Activated CD8-positive, alpha-beta memory T cell treated with anti-CD3 and anti-CD28 coated beads, Interleukin-2, amount 10 ng/mL, durations not matched to agents 7 days and 5 days (primary cell): ENCODE data around the gene THSD7B. TPM values are rescaled to one million over a fixed set of nuclear protein-coding genes. Genes with fewer than 3 reads are reported as not detected.

Experiments
- ATAC-seq: fragments of 150-1000 bp; cut with Tn5 transposase; one replicate; pipeline ENCODE4 v1.10.0; 2021; ENCODE audit warnings: moderate library complexity
- CTCF ChIA-PET: fragments of 350-600 bp; sonication (Branson Sonifier 250); formaldehyde crosslinking; loops from one replicate; lab custom pipeline; 2021; ENCODE audit warnings: antibody characterized with exemption; lab: Charles Lee
- DNase-seq: peaks from one replicate; pipeline ENCODE4 v3.0.0-alpha.2; 2020
- H3K27ac Mint-ChIP-seq: one replicate; pipeline ENCODE4 v1.8.0; 2021; ENCODE audit warnings: mild to moderate bottlenecking, mixed read lengths
- H3K27me3 Mint-ChIP-seq: one replicate; pipeline ENCODE4 v1.8.0; 2021; ENCODE audit warnings: mixed read lengths
- H3K36me3 Mint-ChIP-seq: one replicate; pipeline ENCODE4 v1.8.0; 2021; ENCODE audit warnings: mild to moderate bottlenecking, mixed read lengths
- H3K4me1 Mint-ChIP-seq: one replicate; pipeline ENCODE4 v1.8.0; 2021; ENCODE audit warnings: mixed read lengths
- H3K4me3 Mint-ChIP-seq: one replicate; pipeline ENCODE4 v1.8.0; 2021; ENCODE audit warnings: mild to moderate bottlenecking, moderate library complexity, mixed read lengths
- H3K9me3 Mint-ChIP-seq: one replicate; pipeline ENCODE4 v1.8.0; 2022; ENCODE audit warnings: low read depth, mixed read lengths
- total RNA-seq, 2 experiments: library from RNA; stranded (reverse); gene quantifications; one replicate each; pipeline ENCODE4 v1.2.3, GENCODE V29; 2021

The THSD7B gene
- total RNA-seq, 2 experiments from 2014 or later: not detected

GRCh38 chr2:137167651-137168050, 402.3 kb downstream of the THSD7B start:
- Mint-ChIP-seq H3K27me3 (no peaks in the 10 kb centered on the region), H3K36me3 (no peaks in the 10 kb centered on the region)
- CTCF ChIA-PET: no interaction called here

GRCh38 chr2:137168552-137168951, 403.2 kb downstream of the THSD7B start:
- Mint-ChIP-seq H3K9me3 (no peaks in the 10 kb centered on the region), H3K27ac (no peak overlapping the region), H3K4me1 (no peaks in the 10 kb centered on the region), H3K4me3 (no peak overlapping the region), H3K36me3 (no peaks in the 10 kb centered on the region), H3K27me3 (no peaks in the 10 kb centered on the region)
- no peak for DNase-seq
- CTCF ChIA-PET: no interaction called here
- no peak for ATAC-seq

More at GRCh38 chr2:137167651-137168050, 402.3 kb downstream of the THSD7B start:
- no peak for DNase-seq
- no peaks in the 10 kb centered on the region for H3K4me1 Mint-ChIP-seq
- no peaks in the 10 kb centered on the region for H3K9me3 Mint-ChIP-seq
- no peak for ATAC-seq
- no peak overlapping the region for H3K27ac Mint-ChIP-seq
- no peak overlapping the region for H3K4me3 Mint-ChIP-seq

GRCh38 chr2:137172162-137172561, 406.8 kb downstream of the THSD7B start:
- CTCF ChIA-PET: no interaction called here
- no peaks in the 10 kb centered on the region for H3K4me1 Mint-ChIP-seq
- ATAC-seq (no peak), DNase-seq (no peak)
- H3K36me3 Mint-ChIP-seq: no peaks in the 10 kb centered on the region
- H3K27me3 Mint-ChIP-seq: no peaks in the 10 kb centered on the region
- no peak overlapping the region for H3K27ac Mint-ChIP-seq
- H3K9me3 Mint-ChIP-seq: no peaks in the 10 kb centered on the region
- no peak overlapping the region for H3K4me3 Mint-ChIP-seq

DNA sequence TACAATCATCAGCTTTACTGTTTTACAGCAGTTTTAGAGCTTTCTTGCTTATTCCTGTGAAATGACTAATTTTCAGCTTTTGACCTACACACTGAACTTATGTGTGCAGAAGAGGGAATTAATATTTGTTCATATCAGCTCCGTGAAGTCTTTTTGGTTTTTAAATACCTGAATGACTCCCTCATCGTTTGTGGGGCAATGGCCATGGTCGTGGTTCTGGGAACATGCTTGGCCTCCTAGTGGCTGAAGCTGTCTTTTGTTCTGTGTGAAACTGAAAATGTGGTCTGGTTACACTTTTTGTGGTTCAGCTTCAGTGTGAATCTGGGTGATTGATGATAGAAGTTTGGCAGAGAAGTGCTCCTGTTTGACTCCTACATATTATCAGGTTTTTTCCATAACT, 408.1 kb downstream of the THSD7B start:
- Mint-ChIP-seq H3K4me3 (no peak overlapping the region), H3K36me3 (no peaks in the 10 kb centered on the region), H3K27ac (no peak overlapping the region), H3K27me3 (no peaks in the 10 kb centered on the region), H3K4me1 (no peaks in the 10 kb centered on the region), H3K9me3 (no peaks in the 10 kb centered on the region)
- CTCF ChIA-PET: no interaction called here
- no peak for ATAC-seq
- no peak for DNase-seq

DNA sequence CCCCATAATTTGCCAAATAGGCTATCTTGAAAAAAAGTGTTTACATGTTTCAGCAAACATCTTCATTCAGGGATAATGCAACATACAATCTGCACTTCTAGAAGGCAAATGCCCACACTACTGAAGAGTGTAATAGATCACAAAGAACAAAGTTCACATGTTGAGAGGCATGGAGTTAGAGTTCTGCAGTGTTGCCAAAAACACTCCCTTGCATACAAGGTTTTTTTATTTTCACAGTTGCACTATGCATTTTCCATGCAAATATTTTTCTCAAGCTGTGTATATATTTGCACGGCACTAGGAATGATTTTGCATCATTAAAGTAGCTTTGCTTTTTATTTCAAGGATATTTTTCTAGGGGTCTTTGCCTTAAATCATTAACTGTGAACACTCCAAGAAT, 409.9 kb downstream of the THSD7B start:
- Mint-ChIP-seq H3K4me1 (no peaks in the 10 kb centered on the region), H3K27ac (no peak overlapping the region), H3K9me3 (no peaks in the 10 kb centered on the region), H3K36me3 (no peaks in the 10 kb centered on the region), H3K27me3 (no peaks in the 10 kb centered on the region), H3K4me3 (no peak overlapping the region)
- ATAC-seq (no peak), DNase-seq (no peak)
- CTCF ChIA-PET: no interaction called here

DNA sequence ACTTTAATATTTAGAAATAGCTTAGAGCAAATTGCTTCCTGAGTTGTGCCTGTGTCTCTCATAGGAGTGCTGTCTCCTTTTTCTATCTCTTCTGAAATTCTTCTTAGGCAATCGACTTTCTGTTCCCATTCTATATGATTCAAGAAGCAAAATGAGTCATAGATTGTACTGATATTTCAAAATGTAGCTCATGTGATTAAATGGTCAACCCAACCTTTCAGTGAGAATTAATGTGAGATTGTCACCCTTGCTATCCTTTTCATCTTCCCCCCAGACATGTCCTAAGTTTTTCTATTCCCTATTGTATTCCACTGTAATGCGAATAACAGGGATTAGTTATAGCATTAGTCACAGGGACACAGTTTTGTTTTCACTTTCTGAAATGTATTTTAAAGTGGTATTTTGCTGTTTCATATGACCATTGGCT, 413.6 kb downstream of the THSD7B start:
- H3K4me1 Mint-ChIP-seq: no peaks in the 10 kb centered on the region
- no peaks in the 10 kb centered on the region for H3K9me3 Mint-ChIP-seq
- H3K36me3 Mint-ChIP-seq: no peaks in the 10 kb centered on the region
- no peak overlapping the region for H3K4me3 Mint-ChIP-seq
- H3K27ac Mint-ChIP-seq: no peak overlapping the region
- no peaks in the 10 kb centered on the region for H3K27me3 Mint-ChIP-seq
- CTCF ChIA-PET: no interaction called here
- no peak for DNase-seq
- no peak for ATAC-seq

- no peak for DNase-seq
- H3K9me3 Mint-ChIP-seq: no peaks in the 10 kb centered on the region
- H3K4me3 Mint-ChIP-seq: no peak overlapping the region
- H3K27me3 Mint-ChIP-seq: no peaks in the 10 kb centered on the region
- H3K4me1 Mint-ChIP-seq: no peaks in the 10 kb centered on the region
- no peak for ATAC-seq
- CTCF ChIA-PET: no interaction called here
- no peak overlapping the region for H3K27ac Mint-ChIP-seq
- H3K36me3 Mint-ChIP-seq: no peaks in the 10 kb centered on the region
These were observed 414.2 kb downstream of the THSD7B start for GRCh38 chr2:137179542-137179941.

DNA sequence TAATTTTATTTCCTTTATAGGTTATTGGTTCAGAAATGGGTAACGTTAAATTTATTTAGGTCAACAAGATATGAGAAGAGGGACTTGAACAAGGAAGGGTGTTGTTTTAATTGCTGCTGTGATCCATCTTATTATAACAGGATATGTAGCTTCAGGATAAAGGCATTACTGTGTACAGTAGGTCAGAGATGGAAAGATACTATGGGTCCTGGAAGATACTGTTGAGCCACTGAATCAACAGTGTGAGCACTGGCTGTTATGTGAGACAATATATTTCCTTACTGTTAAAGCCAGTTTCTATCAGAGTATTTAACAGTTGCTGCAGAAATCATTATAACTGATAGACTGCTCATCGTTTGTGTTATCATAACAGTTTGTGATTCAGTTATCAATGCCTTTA, 414.7 kb downstream of the THSD7B start:
- no peaks in the 10 kb centered on the region for H3K9me3 Mint-ChIP-seq
- no peaks in the 10 kb centered on the region for H3K36me3 Mint-ChIP-seq
- no peak overlapping the region for H3K27ac Mint-ChIP-seq
- H3K27me3 Mint-ChIP-seq: no peaks in the 10 kb centered on the region
- ATAC-seq: no peak
- CTCF ChIA-PET: no interaction called here
- no peaks in the 10 kb centered on the region for H3K4me1 Mint-ChIP-seq
- no peak overlapping the region for H3K4me3 Mint-ChIP-seq
- no peak for DNase-seq

- DNase-seq (no peak), ATAC-seq (no peak)
- Mint-ChIP-seq H3K36me3 (no peaks in the 10 kb centered on the region), H3K27me3 (no peaks in the 10 kb centered on the region), H3K9me3 (peaks cover 3% of the 10 kb centered on the region), H3K27ac (no peak overlapping the region), H3K4me3 (no peak overlapping the region), H3K4me1 (no peaks in the 10 kb centered on the region)
- CTCF ChIA-PET: no interaction called here
These were observed 416.0 kb downstream of the THSD7B start for GRCh38 chr2:137181370-137181769.

- Mint-ChIP-seq H3K9me3 (peaks cover 3% of the 10 kb centered on the region), H3K36me3 (no peaks in the 10 kb centered on the region), H3K4me3 (no peak overlapping the region), H3K27ac (no peak overlapping the region), H3K27me3 (no peaks in the 10 kb centered on the region), H3K4me1 (no peaks in the 10 kb centered on the region)
- ATAC-seq (no peak), DNase-seq (no peak)
- CTCF ChIA-PET: no interaction called here
These were observed 416.7 kb downstream of the THSD7B start for GRCh38 chr2:137182071-137182470.

DNA sequence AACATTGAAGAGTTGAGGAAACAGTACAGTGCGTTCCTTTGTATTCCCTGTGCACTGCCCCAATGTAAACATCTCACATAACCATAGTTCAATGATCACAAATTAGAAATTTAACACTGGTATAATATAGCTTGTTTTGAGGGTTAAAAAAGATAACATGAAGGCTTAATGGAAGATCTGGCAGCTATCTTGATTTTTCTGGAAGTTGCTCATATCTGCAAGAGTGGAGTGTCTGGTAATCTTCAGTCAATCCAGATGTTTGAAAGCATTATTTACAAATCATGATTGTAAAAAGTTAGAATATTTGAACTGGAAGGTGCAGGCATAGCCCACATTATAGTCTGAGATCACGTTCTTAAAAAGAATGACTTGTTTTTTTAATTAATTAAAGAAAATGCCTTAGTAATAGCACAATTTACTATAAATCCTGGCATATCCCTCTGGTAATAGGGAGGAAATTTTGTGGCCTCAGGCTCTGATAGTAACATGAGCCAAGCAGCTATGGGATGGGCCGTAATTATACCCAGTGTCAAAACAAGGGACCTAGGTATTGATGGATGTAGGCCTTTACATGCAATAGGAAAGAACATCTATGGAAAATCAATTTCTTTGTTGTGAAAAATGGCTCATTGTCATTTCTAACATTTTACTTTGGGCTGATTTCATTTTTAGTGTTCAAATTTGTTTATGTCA, 418.0 kb downstream of the THSD7B start:
- Mint-ChIP-seq H3K9me3 (peaks cover 3% of the 10 kb centered on the region), H3K36me3 (no peaks in the 10 kb centered on the region)
- CTCF ChIA-PET: no interaction called here

DNA sequence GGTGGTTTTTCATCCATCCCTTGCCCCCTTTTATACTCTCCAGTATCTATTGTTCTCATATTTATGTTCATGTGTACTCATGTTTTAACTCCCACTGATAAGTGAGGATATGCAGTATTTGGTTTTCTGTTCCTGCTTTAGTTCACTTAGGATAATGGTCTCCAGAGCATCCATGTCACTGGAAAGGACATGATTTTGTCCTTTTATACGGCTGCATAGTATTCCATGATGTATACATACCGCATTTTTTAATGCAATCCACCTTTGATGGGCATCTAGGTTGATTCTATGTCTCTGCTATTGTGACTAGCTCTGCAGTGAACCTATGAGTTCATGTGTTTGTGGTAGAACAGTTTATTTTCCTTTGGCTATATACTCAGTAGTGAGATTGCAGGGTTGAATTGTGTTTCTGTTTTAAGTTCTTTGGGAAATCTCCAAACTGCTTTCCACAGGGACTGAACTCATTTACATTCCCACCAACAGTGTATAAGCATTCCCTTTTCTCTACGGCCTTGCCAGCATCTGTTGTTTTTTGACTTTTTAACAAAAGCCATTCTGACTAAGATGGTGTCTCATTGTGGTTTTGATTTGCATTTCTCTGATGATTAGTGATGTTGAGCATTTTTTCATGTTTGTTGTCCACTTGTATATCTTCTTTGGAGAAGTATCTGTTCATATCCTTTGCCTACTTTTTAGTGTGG, 420.2 kb downstream of the THSD7B start:
- CTCF ChIA-PET: no interaction called here
- no peak overlapping the region for H3K27ac Mint-ChIP-seq
- H3K27me3 Mint-ChIP-seq: no peaks in the 10 kb centered on the region
- DNase-seq (no peak), ATAC-seq (no peak)
- H3K4me1 Mint-ChIP-seq: no peaks in the 10 kb centered on the region
- no peak overlapping the region for H3K4me3 Mint-ChIP-seq
- no peaks in the 10 kb centered on the region for H3K36me3 Mint-ChIP-seq
- H3K9me3 Mint-ChIP-seq: peaks cover 3% of the 10 kb centered on the region

More for the DNA sequence above, 418.0 kb downstream of the THSD7B start:
- no peak for ATAC-seq
- H3K27me3 Mint-ChIP-seq: no peaks in the 10 kb centered on the region
- no peak overlapping the region for H3K27ac Mint-ChIP-seq
- H3K4me3 Mint-ChIP-seq: no peak overlapping the region
- DNase-seq: no peak
- H3K4me1 Mint-ChIP-seq: no peaks in the 10 kb centered on the region

DNA sequence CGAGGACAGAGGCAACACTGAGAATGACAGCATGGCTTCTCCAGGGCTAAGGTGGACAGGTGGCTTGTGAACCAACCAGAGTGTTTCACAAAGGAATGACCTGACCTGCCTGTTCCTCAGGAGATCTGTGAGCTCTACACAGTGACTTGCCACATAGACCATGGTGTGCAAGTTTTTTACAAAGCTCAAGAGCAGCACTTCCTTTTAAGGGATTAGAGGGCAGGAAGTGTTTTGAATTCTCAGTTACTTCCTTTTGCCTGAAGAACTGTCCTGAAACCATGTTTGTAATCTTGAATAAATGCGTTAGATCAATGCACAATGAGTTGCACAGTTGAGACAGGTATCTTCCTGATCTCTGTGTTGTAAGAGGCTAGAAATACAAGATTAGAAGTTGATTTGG, 421.9 kb downstream of the THSD7B start:
- Mint-ChIP-seq H3K9me3 (peaks cover 3% of the 10 kb centered on the region), H3K27ac (no peak overlapping the region), H3K4me1 (no peaks in the 10 kb centered on the region), H3K4me3 (no peak overlapping the region), H3K27me3 (no peaks in the 10 kb centered on the region), H3K36me3 (no peaks in the 10 kb centered on the region)
- ATAC-seq (no peak), DNase-seq (no peak)
- CTCF ChIA-PET: no interaction called here

DNA sequence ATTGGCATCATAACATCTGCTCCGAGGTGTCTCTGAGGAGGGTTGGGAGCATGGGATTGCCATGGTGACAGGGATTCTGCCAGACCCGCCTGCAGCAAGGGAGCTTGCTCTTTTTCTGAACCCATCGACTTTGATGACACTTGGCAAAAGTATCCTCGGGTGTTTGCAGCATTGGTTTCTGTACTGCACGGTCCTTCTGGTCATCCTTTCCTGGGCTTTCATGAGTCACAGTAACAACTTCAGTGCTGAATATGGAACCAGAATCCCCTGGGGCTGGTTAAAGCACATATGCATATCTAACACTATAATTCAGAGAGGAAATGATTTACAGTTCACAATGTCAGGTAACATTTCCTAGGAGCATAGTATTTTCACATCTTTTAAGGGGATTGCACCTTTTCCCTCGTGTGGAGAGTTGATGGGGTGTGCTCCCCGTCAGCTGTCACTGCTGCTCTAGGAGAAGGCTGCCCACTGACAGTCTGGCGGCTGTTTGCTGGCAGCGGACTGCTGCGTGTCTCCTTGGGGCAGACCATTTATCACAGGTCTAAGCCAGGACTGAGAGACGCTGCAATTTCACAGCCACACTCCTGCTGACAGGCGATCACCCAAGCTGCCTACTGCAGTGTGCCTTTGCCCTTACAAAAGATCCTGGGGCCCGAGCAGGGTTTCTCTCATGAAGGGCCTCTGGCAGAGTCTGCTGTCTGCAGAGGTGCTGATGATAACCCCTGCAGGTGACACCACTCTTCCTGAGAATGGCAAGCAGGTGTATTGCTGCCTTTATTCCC, 425.3 kb downstream of the THSD7B start:
- CTCF ChIA-PET: no interaction called here
- H3K9me3 Mint-ChIP-seq: peaks cover 3% of the 10 kb centered on the region
- H3K4me3 Mint-ChIP-seq: no peak overlapping the region
- no peaks in the 10 kb centered on the region for H3K36me3 Mint-ChIP-seq
- ATAC-seq (no peak), DNase-seq (no peak)
- H3K27me3 Mint-ChIP-seq: no peaks in the 10 kb centered on the region
- no peak overlapping the region for H3K27ac Mint-ChIP-seq
- H3K4me1 Mint-ChIP-seq: no peaks in the 10 kb centered on the region
